Erythroblast (primary cell): Measurements from ENCODE around the gene ARVCF.

Experiments used
- DNase-seq, 2 experiments: peaks; one replicate each; lab custom pipeline; 2025; lab: John Stamatoyannopoulos, UW
- GATA1 ChIP-seq: IDR thresholded peaks from 2 replicates; pipeline ENCODE4 v1.6.1; 2011; ENCODE audit warnings: low read depth, mild to moderate bottlenecking, control low read depth, low read length, moderate library complexity
- POLR2A ChIP-seq: IDR thresholded peaks from 2 replicates; pipeline ENCODE4 v1.6.1; 2011; ENCODE audit warnings: mild to moderate bottlenecking, low read length

Gene ARVCF

GRCh38 chr22:20012741-20013331 lies 3.8 kb downstream of the ARVCF start:
- TF ChIP-seq GATA1 (no peak), POLR2A (no peak)
- DNase-seq: no peak

GRCh38 chr22:20011993-20012740 lies 4.5 kb downstream of the ARVCF start:
- DNase-seq: no peak
- TF ChIP-seq GATA1 (no peak), POLR2A (no peak)

- peak; percentile 26 to 38 for DNase-seq
Measured at GRCh38 chr22:20011123-20011992, 5.3 kb downstream of the ARVCF start.

DNA sequence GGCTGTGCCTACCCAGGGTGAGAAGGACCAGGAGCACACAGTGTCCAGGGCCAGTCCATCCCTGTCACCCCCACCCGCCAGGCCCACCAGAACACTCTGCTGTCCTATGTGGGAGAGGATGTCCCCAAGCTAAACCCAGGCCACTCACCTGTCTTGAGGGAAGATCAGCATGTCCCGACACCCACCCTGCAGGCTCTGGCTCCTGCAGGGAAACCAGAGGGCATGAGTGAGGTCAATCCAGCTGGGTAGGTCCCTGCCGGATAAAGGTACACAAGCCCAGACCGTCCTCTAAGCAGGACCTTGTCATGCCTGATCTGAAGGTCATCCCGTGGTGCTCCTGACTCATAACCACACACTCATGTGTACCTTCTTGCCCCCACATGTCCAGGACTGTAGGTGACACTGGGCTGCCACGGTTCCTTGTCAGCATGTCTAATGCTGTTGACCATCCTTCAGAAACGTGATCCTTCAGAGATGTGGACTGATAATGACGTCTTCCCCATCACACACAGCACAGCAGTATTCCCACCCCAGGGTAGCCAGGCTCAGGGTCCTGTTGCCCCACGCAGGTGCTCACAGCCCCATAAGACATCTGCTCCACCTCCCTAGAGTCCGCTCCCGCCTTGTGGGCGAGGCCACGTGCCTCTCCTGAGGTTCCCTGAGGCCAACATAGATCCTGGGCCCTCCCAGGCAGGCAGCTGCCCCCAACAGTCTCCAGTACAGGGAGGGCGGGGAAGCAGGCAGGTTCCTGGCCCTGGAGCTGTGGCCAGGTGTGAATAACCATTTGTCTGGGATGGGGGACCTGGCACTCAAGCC lies 6.1 kb downstream of the ARVCF start:
- DNase-seq: no peak
- TF ChIP-seq POLR2A (no peak), GATA1 (no peak)

More at GRCh38 chr22:20011123-20011992, 5.3 kb downstream of the ARVCF start:
- no peak for TF ChIP-seq POLR2A
- no peak for TF ChIP-seq GATA1

GRCh38 chr22:20009582-20010306 lies 6.9 kb downstream of the ARVCF start:
- no peak for TF ChIP-seq POLR2A
- TF ChIP-seq GATA1: no peak
- DNase-seq: peak in 1 of 2 experiments; percentile 17

DNA sequence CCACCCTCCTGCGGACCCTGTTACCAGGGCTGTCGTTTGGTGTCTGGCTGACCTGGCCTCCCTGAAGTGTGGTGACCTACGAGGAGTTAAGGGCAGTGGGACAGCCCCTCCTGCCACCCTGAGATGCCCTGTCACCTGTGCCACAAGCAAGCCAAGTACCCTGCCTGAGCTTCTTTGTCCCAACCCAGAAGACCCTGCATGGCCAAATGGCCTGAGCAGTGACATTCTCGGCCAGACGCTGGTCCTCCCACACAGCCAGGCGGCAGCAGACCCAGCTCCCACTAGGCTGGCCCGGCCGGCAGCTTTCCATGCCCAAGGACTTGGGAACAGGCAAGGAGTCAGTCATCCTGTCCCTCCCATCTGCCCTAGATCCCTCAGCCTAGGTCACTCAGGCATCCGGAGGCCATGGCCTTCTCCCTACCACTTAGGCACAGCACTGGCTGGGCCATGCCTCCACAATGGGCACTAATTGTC lies 7.6 kb downstream of the ARVCF start:
- TF ChIP-seq POLR2A: no peak
- no peak for TF ChIP-seq GATA1
- no peak for DNase-seq

- DNase-seq: peak in 1 of 2 experiments; percentile 33
- TF ChIP-seq GATA1 (no peak), POLR2A (no peak)
Measured at GRCh38 chr22:20008221-20008995, 8.2 kb downstream of the ARVCF start.

- DNase-seq: no peak
- TF ChIP-seq GATA1 (no peak), POLR2A (no peak)
Measured at GRCh38 chr22:20004464-20004863, 12.2 kb downstream of the ARVCF start.

DNA sequence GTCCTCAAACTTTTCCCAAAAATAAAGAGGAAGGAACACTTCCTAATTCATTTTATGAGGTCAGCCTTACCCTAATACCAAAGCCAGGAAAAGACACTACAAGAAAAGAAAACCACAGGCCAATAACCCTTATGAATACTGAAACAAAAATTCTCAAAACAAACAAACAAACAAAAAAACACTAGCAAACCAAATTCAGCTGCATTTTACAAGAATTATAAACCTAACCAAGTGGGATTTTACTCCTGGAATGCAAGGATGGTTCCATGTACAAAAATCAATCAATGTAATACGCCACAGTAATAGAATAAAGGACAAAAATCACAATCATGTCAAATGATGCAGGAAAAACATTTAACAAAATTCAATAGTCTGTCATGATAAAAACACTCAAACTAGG lies 13.3 kb downstream of the ARVCF start:
- TF ChIP-seq GATA1: no peak
- no peak for TF ChIP-seq POLR2A

DNA sequence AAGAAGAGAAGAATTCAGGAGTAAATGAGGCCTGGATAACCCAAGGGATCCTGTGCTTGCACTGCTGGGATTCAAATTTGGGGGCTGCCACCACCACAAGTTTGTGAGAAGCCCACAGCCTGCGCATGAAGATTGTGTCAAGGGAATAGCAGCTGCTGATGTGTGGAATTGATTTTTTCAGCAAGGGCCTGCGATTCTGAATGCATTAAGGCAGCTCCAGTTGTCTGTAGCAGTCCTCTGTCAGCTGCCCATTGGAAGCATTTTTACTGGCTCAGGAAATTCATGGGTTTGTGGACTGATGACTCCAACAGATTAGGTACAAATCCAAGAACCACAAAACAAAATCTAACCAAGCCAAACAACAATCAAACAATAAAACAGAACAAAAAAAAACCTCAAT lies 14.0 kb downstream of the ARVCF start:
- no peak for TF ChIP-seq GATA1
- DNase-seq: no peak

More for the DNA sequence above, 13.3 kb downstream of the ARVCF start:
- DNase-seq: no peak

DNA sequence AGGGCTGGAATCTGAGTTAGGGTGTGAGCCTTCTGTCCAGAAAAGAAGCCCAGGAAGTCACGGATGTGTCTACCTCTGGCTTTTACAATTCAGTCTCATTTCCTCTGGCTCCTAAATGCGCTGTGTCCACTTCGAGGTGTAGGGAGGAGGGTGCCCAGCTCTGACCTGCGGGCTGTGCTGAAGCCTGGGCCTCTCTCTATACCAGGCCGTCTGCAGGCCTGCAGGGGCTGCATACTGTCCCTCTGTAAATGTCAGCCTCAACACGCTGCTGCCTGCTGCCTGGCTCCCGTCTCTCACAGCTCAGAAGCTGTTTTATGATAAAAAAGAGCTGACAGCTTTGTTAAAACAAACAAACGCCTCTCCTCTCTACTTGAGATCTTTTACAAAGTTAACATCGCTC lies 14.5 kb downstream of the ARVCF start:
- DNase-seq: no peak
- TF ChIP-seq POLR2A: no peak
- no peak for TF ChIP-seq GATA1
